WTC11 (cell line): ENCODE data around the gene AGAP1. TPM values are rescaled to one million over a fixed set of nuclear protein-coding genes. Genes with fewer than 3 reads are reported as not detected.

Experiments
- ATAC-seq: fragments of 200-7000 bp; cut with Tn5 transposase; 2 replicates; pipeline ENCODE4 v1.10.0; 2021; ENCODE audit warnings: mild to moderate bottlenecking, moderate library complexity
- CTCF ChIA-PET: fragments of 300-600 bp; sonication (Branson Sonifier 250); formaldehyde crosslinking; loops from one replicate; lab custom pipeline; 2021; ENCODE audit warnings: antibody characterized with exemption; lab: Charles Lee
- POLR2A ChIA-PET: fragments of 350-600 bp; sonication (Branson Sonifier 250); formaldehyde crosslinking; loops from one replicate; lab custom pipeline; 2021; ENCODE audit warnings: antibody characterized with exemption; lab: Charles Lee
- DNase-seq: peaks from one replicate; pipeline ENCODE4 v3.0.0; 2021; ENCODE audit warnings: low spot score
- H3K27ac Mint-ChIP-seq: 2 replicates; pipeline ENCODE4 v1.8.0; 2021; ENCODE audit warnings: mixed read lengths
- H3K27me3 Mint-ChIP-seq: 2 replicates; pipeline ENCODE4 v1.8.0; 2021; ENCODE audit warnings: low read depth, mild to moderate bottlenecking, moderate library complexity, mixed read lengths
- H3K36me3 Mint-ChIP-seq: 2 replicates; pipeline ENCODE4 v1.8.0; 2021; ENCODE audit warnings: mixed read lengths
- H3K4me1 Mint-ChIP-seq: 2 replicates; pipeline ENCODE4 v1.8.0; 2022; ENCODE audit warnings: mixed read lengths
- H3K4me3 Mint-ChIP-seq: 2 replicates; pipeline ENCODE4 v1.8.0; 2021; ENCODE audit warnings: mild to moderate bottlenecking, moderate library complexity, mixed read lengths
- H3K9me3 Mint-ChIP-seq: 2 replicates; pipeline ENCODE4 v1.8.0; 2021; ENCODE audit warnings: mixed read lengths
- ATF1 ChIP-seq: sonication (generic); formaldehyde crosslinking; IDR thresholded peaks from 2 replicates; pipeline ENCODE4 v1.8.1; 2023; ENCODE audit warnings: mild to moderate bottlenecking, moderate library complexity, missing genetic modification reagents
- JUN ChIP-seq: sonication (generic); formaldehyde crosslinking; IDR thresholded peaks from 2 replicates; pipeline ENCODE4 v1.8.0; 2023; ENCODE audit warnings: mild to moderate bottlenecking, missing genetic modification reagents
- SMAD3 ChIP-seq: sonication (generic); formaldehyde crosslinking; IDR thresholded peaks from 2 replicates; pipeline ENCODE4 v1.8.0; 2022; ENCODE audit warnings: missing genetic modification reagents, mild to moderate bottlenecking, borderline replicate concordance
- SMAD4 ChIP-seq: sonication (generic); formaldehyde crosslinking; IDR thresholded peaks from 2 replicates; pipeline ENCODE4 v1.8.0; 2022; ENCODE audit warnings: mild to moderate bottlenecking, missing genetic modification reagents
- STAT6 ChIP-seq: sonication (generic); formaldehyde crosslinking; conservative IDR thresholded peaks from 2 replicates; pipeline ENCODE4 v1.8.1; 2023; ENCODE audit warnings: mild to moderate bottlenecking, low read depth, missing genetic modification reagents, moderate library complexity
- ZNF423 ChIP-seq: fragments of 250-450 bp; sonication (Bioruptor Pico); IDR thresholded peaks from 2 replicates; pipeline ENCODE4 v2.1.2; 2022; ENCODE audit warnings: mild to moderate bottlenecking, moderate library complexity
- total RNA-seq: library from RNA; stranded (reverse); gene quantifications from 3 replicates; pipeline ENCODE4 v1.2.3, GENCODE V29; 2021
- TF ChIP-seq, protein P1 (sequence below): sonication (generic); formaldehyde crosslinking; IDR thresholded peaks from 2 replicates; pipeline ENCODE4 v1.8.0; 2023; ENCODE audit warnings: missing genetic modification reagents, mild to moderate bottlenecking, borderline replicate concordance
- TF ChIP-seq, protein P2 (sequence below): fragments of 200-600 bp; IDR thresholded peaks from 2 replicates; pipeline ENCODE4 v1.8.0; 2022; ENCODE audit warnings: antibody characterized with exemption
- TF ChIP-seq, protein P3 (sequence below): sonication (generic); formaldehyde crosslinking; IDR thresholded peaks from 2 replicates; pipeline ENCODE4 v1.8.1; 2023; ENCODE audit warnings: mild to moderate bottlenecking, missing genetic modification reagents

The AGAP1 gene
- total RNA-seq, 1 experiment from 2014 or later: 49.3 TPM

DNA sequence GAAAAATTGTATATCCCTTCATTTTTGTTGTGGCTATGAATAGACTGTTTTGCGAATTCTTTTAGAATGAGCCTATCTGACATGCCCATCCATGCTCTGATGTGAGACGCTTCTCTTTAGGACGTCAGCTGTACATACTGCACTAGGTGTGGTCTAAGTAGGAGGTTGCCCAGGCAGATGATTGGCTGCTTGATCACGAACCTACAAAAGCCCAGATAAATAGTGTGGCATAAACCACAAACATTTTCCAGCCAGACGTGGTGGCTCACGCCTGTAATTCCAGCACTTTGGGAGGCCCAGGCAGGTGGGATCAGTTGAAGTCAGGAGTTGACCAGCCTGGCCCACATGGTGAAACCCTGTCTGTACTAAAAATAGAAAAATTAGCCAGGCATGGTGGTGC is 251.8 kb downstream of the AGAP1 start (continued):
- TF ChIP-seq, protein P1, sequence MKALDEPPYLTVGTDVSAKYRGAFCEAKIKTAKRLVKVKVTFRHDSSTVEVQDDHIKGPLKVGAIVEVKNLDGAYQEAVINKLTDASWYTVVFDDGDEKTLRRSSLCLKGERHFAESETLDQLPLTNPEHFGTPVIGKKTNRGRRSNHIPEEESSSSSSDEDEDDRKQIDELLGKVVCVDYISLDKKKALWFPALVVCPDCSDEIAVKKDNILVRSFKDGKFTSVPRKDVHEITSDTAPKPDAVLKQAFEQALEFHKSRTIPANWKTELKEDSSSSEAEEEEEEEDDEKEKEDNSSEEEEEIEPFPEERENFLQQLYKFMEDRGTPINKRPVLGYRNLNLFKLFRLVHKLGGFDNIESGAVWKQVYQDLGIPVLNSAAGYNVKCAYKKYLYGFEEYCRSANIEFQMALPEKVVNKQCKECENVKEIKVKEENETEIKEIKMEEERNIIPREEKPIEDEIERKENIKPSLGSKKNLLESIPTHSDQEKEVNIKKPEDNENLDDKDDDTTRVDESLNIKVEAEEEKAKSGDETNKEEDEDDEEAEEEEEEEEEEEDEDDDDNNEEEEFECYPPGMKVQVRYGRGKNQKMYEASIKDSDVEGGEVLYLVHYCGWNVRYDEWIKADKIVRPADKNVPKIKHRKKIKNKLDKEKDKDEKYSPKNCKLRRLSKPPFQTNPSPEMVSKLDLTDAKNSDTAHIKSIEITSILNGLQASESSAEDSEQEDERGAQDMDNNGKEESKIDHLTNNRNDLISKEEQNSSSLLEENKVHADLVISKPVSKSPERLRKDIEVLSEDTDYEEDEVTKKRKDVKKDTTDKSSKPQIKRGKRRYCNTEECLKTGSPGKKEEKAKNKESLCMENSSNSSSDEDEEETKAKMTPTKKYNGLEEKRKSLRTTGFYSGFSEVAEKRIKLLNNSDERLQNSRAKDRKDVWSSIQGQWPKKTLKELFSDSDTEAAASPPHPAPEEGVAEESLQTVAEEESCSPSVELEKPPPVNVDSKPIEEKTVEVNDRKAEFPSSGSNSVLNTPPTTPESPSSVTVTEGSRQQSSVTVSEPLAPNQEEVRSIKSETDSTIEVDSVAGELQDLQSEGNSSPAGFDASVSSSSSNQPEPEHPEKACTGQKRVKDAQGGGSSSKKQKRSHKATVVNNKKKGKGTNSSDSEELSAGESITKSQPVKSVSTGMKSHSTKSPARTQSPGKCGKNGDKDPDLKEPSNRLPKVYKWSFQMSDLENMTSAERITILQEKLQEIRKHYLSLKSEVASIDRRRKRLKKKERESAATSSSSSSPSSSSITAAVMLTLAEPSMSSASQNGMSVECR (CRISPR knock-in tag): no peak
- TF ChIP-seq ZNF423 (CRISPR knock-in tag) (no peak), SMAD3 (no peak), ATF1 (CRISPR knock-in tag) (no peak)

DNA sequence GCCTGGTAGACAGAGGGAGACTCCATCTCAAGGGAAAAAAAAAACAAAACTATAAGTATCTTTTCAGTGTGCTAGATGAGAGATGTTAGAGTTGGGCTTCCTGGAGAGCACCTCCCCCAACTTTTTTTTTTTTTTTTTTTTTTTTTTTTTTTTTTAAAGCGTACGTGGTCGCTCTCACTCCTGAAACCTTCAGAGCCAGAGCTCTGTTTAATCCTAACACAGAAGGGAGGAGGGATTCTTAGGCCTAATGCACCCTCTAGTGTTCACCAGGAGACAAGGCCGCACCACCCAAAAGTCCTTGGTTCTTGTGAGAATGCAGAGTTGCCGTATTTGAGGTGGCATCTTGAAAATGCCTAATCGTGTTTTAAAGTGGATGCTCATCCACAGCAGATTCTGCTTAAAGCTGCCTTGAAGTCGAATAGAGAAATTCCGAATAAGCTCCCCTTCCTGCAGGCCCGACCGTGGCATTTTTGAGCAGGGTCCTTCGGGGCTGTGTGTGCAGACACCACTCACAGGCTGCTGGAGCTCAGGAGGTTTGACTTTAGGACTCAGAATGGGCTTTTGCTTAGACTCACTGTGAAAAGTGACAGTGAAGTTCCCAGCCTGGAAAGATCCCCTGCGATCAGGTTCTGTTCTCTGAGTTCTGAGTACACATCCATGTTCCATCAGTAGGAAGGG is 252.6 kb downstream of the AGAP1 start:
- no peak overlapping the region for H3K4me3 Mint-ChIP-seq
- ATAC-seq: peak; percentile 89
- no peak for TF ChIP-seq STAT6 (CRISPR knock-in tag)
- TF ChIP-seq, protein P2, sequence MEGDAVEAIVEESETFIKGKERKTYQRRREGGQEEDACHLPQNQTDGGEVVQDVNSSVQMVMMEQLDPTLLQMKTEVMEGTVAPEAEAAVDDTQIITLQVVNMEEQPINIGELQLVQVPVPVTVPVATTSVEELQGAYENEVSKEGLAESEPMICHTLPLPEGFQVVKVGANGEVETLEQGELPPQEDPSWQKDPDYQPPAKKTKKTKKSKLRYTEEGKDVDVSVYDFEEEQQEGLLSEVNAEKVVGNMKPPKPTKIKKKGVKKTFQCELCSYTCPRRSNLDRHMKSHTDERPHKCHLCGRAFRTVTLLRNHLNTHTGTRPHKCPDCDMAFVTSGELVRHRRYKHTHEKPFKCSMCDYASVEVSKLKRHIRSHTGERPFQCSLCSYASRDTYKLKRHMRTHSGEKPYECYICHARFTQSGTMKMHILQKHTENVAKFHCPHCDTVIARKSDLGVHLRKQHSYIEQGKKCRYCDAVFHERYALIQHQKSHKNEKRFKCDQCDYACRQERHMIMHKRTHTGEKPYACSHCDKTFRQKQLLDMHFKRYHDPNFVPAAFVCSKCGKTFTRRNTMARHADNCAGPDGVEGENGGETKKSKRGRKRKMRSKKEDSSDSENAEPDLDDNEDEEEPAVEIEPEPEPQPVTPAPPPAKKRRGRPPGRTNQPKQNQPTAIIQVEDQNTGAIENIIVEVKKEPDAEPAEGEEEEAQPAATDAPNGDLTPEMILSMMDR: peak; percentile 67
- ChIA-PET CTCF (interaction anchor here (0.5 to 6.4 kb wide), 84 partner anchors 9 to 1201 kb away, joined by 3 to 129 read pairs (median 4); no protein-coding TSS in a partner anchor), POLR2A (interaction anchor here (0.5 to 0.9 kb wide), 5 partner anchors 9 to 613 kb away, joined by 3 to 4 read pairs (median 4); no protein-coding TSS in a partner anchor)
- DNase-seq: peak; percentile 72
- no peaks in the 10 kb centered on the region for H3K27me3 Mint-ChIP-seq
- H3K27ac Mint-ChIP-seq: no peak overlapping the region; the same call in 1 of the 2 replicates
- no peaks in the 10 kb centered on the region for H3K9me3 Mint-ChIP-seq
- H3K4me1 Mint-ChIP-seq: peaks cover 27% of the 10 kb centered on the region
- H3K36me3 Mint-ChIP-seq: peaks cover 33% of the 10 kb centered on the region

DNA sequence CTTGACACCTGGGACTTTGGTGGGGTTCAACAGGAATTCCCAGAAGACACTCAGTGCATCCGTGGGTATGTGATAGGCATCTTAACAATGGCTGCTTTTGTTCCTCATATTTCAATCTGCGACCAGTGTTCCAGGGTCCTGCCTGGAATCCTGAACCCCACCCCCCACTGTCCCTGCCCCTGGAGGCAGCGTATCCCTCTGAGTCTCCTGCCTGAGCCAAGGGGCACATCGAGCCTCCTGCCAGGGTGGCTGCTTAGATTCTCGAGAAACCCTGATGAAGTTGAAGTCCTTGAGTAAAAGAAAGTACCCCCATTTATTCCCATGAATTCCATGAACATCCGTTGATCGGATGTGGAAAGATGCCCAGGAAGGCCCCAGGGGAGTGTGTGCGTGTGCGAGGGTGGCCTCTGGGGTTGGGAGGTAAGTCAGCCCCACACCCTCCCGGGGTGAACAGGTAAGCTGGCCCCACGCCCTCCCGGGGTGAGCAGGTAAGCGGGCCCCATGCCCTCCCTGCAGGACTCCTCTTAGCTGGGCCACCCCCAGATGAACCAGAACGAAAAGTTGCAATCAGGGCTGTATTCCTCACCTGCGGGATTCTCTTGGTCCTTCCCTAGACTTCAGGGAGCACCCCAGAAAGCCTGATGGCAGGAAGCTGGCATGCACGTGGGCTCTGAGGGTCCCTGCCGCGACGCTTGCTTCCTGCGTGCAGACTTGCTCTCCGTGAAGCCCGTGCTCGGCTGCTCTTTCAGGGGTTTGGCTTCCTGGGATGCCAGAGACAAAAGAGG is 253.3 kb downstream of the AGAP1 start:
- CTCF ChIA-PET: interaction anchor here (0.6 to 6.4 kb wide), 27 partner anchors 9 to 1202 kb away, joined by 3 to 129 read pairs (median 8); no protein-coding TSS in a partner anchor
- ATAC-seq (no peak; the same call in 1 of the 2 replicates), DNase-seq (no peak)
- H3K4me1 Mint-ChIP-seq: peaks cover 27% of the 10 kb centered on the region
- H3K9me3 Mint-ChIP-seq: no peaks in the 10 kb centered on the region
- H3K4me3 Mint-ChIP-seq: no peak overlapping the region
- no peak for TF ChIP-seq SMAD4 (CRISPR knock-in tag)
- TF ChIP-seq, protein P3, sequence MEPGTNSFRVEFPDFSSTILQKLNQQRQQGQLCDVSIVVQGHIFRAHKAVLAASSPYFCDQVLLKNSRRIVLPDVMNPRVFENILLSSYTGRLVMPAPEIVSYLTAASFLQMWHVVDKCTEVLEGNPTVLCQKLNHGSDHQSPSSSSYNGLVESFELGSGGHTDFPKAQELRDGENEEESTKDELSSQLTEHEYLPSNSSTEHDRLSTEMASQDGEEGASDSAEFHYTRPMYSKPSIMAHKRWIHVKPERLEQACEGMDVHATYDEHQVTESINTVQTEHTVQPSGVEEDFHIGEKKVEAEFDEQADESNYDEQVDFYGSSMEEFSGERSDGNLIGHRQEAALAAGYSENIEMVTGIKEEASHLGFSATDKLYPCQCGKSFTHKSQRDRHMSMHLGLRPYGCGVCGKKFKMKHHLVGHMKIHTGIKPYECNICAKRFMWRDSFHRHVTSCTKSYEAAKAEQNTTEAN: no peak
- TF ChIP-seq JUN (CRISPR knock-in tag): no peak
- peak; percentile 42 for TF ChIP-seq ZNF423 (CRISPR knock-in tag)
- H3K27ac Mint-ChIP-seq: peak overlapping the region; percentile 60; the same call in 1 of the 2 replicates
- POLR2A ChIA-PET: interaction anchor here (0.9 kb wide), 1 partner anchor 77 kb away, joined by 4 read pairs; no protein-coding TSS in a partner anchor
- peaks cover 35% of the 10 kb centered on the region for H3K36me3 Mint-ChIP-seq
- no peaks in the 10 kb centered on the region for H3K27me3 Mint-ChIP-seq
